ENCODE results near the gene ANXA9.
A peak's percentile ranks its signal among the peaks of the same experiment; 100 is the strongest.

Gene ANXA9

GRCh38 chr1:151013518-151013917 is 31.4 kb downstream of the ANXA9 start:
- Histone ChIP-seq H4K20me1 (ENCODE audit: insufficient read depth, low read length) (no peaks in the 10 kb centered on the region), H3K79me2 (ENCODE audit: insufficient read depth, low read length) (no peaks in the 10 kb centered on the region), H3K4me2 (ENCODE audit: low read length) (no peak overlapping the region), H3K4me3 (ENCODE audit: low read depth, low read length, poor library complexity, severe bottlenecking) (no peak overlapping the region), H3F3A (ENCODE audit: insufficient read depth, low read length) (no peaks in the 10 kb centered on the region), H3K9me2 (ENCODE audit: low read depth, low read length) (no peaks in the 10 kb centered on the region), H3K36me3 (ENCODE audit: insufficient read depth, low read length) (peaks cover 2% of the 10 kb centered on the region; the same call in 1 of the 2 replicates), H2AFZ (ENCODE audit: low read length) (no peak overlapping the region), H3K27ac (ENCODE audit: low read depth, low read length, poor library complexity, severe bottlenecking) (no peak overlapping the region), H3K9ac (ENCODE audit: low read length) (no peak overlapping the region), H3K4me1 (ENCODE audit: insufficient read depth, low read length, severe bottlenecking) (peaks cover 21% of the 10 kb centered on the region), H3K27me3 (ENCODE audit: insufficient read depth, low read length) (no peaks in the 10 kb centered on the region), H3K9me3 (ENCODE audit: low read length) (no peaks in the 10 kb centered on the region)
- no peak for TF ChIP-seq CTCF (IDR thresholded peaks at IDR 0.05; ENCODE audit: low read length)
- TF ChIP-seq EZH2 (IDR thresholded peaks at IDR 0.05; ENCODE audit: borderline replicate concordance, low read length) = no peak

GRCh38 chr1:151024540-151025146 is 42.6 kb downstream of the ANXA9 start:
- H2AFZ ChIP-seq (ENCODE audit: low read length) = no peak overlapping the region

GRCh38 chr1:151026460-151026859 is 44.4 kb downstream of the ANXA9 start:
- no peaks in the 10 kb centered on the region for H3K79me2 ChIP-seq (ENCODE audit: insufficient read depth, low read length)
- no peak overlapping the region for H3K9ac ChIP-seq (ENCODE audit: low read length)
- no peaks in the 10 kb centered on the region for H3K9me2 ChIP-seq (ENCODE audit: low read depth, low read length)
- no peak overlapping the region for H3K27ac ChIP-seq (ENCODE audit: low read depth, low read length, poor library complexity, severe bottlenecking)
- H3F3A ChIP-seq (ENCODE audit: insufficient read depth, low read length) = no peaks in the 10 kb centered on the region
- H3K4me3 ChIP-seq (ENCODE audit: low read depth, low read length, poor library complexity, severe bottlenecking) = no peak overlapping the region
- no peak overlapping the region for H3K4me2 ChIP-seq (ENCODE audit: low read length)
- no peaks in the 10 kb centered on the region for H4K20me1 ChIP-seq (ENCODE audit: insufficient read depth, low read length)
- TF ChIP-seq CTCF (IDR thresholded peaks at IDR 0.05; ENCODE audit: low read length) (no peak), EZH2 (IDR thresholded peaks at IDR 0.05; ENCODE audit: borderline replicate concordance, low read length) (no peak)
- peaks cover 28% of the 10 kb centered on the region; the same call in 1 of the 2 replicates for H3K36me3 ChIP-seq (ENCODE audit: insufficient read depth, low read length)
- H2AFZ ChIP-seq (ENCODE audit: low read length) = no peak overlapping the region
- no peaks in the 10 kb centered on the region for H3K27me3 ChIP-seq (ENCODE audit: insufficient read depth, low read length)
- no peaks in the 10 kb centered on the region for H3K9me3 ChIP-seq (ENCODE audit: low read length)
- H3K4me1 ChIP-seq (ENCODE audit: insufficient read depth, low read length, severe bottlenecking) = peaks cover 5% of the 10 kb centered on the region

More at GRCh38 chr1:151024540-151025146, 42.6 kb downstream of the ANXA9 start:
- no peak overlapping the region for H3K27ac ChIP-seq (ENCODE audit: low read depth, low read length, poor library complexity, severe bottlenecking)
- peak overlapping the region; percentile 31; the same call in 1 of the 2 replicates for H3K4me2 ChIP-seq (ENCODE audit: low read length)
- H3K79me2 ChIP-seq (ENCODE audit: insufficient read depth, low read length) = no peaks in the 10 kb centered on the region
- peak; percentile 91 for TF ChIP-seq CTCF (IDR thresholded peaks at IDR 0.05; ENCODE audit: low read length)
- no peak for TF ChIP-seq EZH2 (IDR thresholded peaks at IDR 0.05; ENCODE audit: borderline replicate concordance, low read length)
- no peaks in the 10 kb centered on the region for H3K9me2 ChIP-seq (ENCODE audit: low read depth, low read length)
- no peak overlapping the region for H3K9ac ChIP-seq (ENCODE audit: low read length)
- no peaks in the 10 kb centered on the region for H3K9me3 ChIP-seq (ENCODE audit: low read length)
- H4K20me1 ChIP-seq (ENCODE audit: insufficient read depth, low read length) = no peaks in the 10 kb centered on the region
- H3K4me1 ChIP-seq (ENCODE audit: insufficient read depth, low read length, severe bottlenecking) = peaks cover 5% of the 10 kb centered on the region
- H3K4me3 ChIP-seq (ENCODE audit: low read depth, low read length, poor library complexity, severe bottlenecking) = no peak overlapping the region
- peaks cover 22% of the 10 kb centered on the region; the same call in 1 of the 2 replicates for H3K36me3 ChIP-seq (ENCODE audit: insufficient read depth, low read length)
- no peaks in the 10 kb centered on the region for H3K27me3 ChIP-seq (ENCODE audit: insufficient read depth, low read length)
- H3F3A ChIP-seq (ENCODE audit: insufficient read depth, low read length) = no peaks in the 10 kb centered on the region
